ENCODE measurements around the gene SYNGR4. TPM values are rescaled to one million over a fixed set of nuclear protein-coding genes. Genes with fewer than 3 reads are reported as not detected.

Gene SYNGR4
- polyA plus RNA-seq, 1 donor (not counting 4 experiments of a cell fraction or from before 2014, with no cell fraction given) = not detected

DNA sequence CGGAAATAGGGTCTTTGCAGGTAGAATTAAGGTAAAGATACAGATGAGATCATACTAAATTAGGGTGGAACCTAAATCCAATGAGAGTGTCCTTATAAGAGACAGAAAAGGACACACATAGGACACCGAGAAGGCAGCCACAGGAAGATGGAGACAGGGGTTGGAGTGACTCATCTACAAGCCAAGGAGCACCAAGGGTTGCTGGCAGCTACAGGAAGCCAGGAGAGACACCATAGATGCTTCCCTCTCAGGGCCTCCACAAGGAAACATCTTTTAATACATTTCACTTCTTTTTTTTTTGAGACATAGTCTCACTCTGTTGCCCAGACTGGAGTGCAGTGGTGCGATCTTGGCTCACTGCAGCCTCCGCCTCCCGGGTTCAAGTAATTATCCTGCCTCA lies 10.5 kb upstream of the SYNGR4 start:
- Histone ChIP-seq H2AFZ (ENCODE audit: control insufficient read depth, low read length) (no peak overlapping the region), H3K4me3 (ENCODE audit: control insufficient read depth in 2 of 3, extremely low read depth in 1 of 3, insufficient read depth in 2 of 3, low read depth in 1 of 3, low read length in 3 of 3) (no peak overlapping the region), H3K36me3 (ENCODE audit: control insufficient read depth in 2 of 2, extremely low read depth in 1 of 2, insufficient read depth in 2 of 2, low read length in 2 of 2) (no peaks in the 10 kb centered on the region), H3K4me1 (ENCODE audit: control insufficient read depth, extremely low read depth, insufficient read depth, low read length) (no peaks in the 10 kb centered on the region), H3K79me2 (ENCODE audit: control insufficient read depth, insufficient read depth, low read length) (no peaks in the 10 kb centered on the region), H3K4me2 (ENCODE audit: control insufficient read depth, extremely low read depth, insufficient read depth, low read depth, low read length) (no peak overlapping the region), H3K9me1 (ENCODE audit: control insufficient read depth, extremely low read depth, insufficient read depth, low read length) (no peaks in the 10 kb centered on the region), H4K20me1 (ENCODE audit: control insufficient read depth, extremely low read depth, insufficient read depth, low read length) (no peaks in the 10 kb centered on the region), H3K27me3 (ENCODE audit: control insufficient read depth, extremely low read depth, insufficient read depth, low read length) (no peaks in the 10 kb centered on the region), H3K9me3 (ENCODE audit: control insufficient read depth, low read depth, low read length) (no peaks in the 10 kb centered on the region), H3K27ac (ENCODE audit: control insufficient read depth, insufficient read depth, low read length) (no peak overlapping the region), H3K9ac (ENCODE audit: control insufficient read depth, extremely low read depth, insufficient read depth, low read length) (no peak overlapping the region)
- no peak for FAIRE-seq
- dilution Hi-C loops (cut with MboI; ENCODE audit: extremely low pct_ligation_motif_present, low sequenced_read_pairs) = no loop called here
- TF ChIP-seq, protein P1, sequence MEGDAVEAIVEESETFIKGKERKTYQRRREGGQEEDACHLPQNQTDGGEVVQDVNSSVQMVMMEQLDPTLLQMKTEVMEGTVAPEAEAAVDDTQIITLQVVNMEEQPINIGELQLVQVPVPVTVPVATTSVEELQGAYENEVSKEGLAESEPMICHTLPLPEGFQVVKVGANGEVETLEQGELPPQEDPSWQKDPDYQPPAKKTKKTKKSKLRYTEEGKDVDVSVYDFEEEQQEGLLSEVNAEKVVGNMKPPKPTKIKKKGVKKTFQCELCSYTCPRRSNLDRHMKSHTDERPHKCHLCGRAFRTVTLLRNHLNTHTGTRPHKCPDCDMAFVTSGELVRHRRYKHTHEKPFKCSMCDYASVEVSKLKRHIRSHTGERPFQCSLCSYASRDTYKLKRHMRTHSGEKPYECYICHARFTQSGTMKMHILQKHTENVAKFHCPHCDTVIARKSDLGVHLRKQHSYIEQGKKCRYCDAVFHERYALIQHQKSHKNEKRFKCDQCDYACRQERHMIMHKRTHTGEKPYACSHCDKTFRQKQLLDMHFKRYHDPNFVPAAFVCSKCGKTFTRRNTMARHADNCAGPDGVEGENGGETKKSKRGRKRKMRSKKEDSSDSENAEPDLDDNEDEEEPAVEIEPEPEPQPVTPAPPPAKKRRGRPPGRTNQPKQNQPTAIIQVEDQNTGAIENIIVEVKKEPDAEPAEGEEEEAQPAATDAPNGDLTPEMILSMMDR (optimal IDR thresholded peaks at IDR 0.05 in 1 of 3, IDR thresholded peaks at IDR 0.05 in 1 of 3, conservative IDR thresholded peaks at IDR 0.05 in 1 of 3; ENCODE audit: extremely low read depth in 1 of 3, insufficient read depth in 2 of 3, low read length in 3 of 3) = no peak
- TF ChIP-seq EZH2 (IDR thresholded peaks at IDR 0.05; ENCODE audit: low read length) = no peak
- no peak for DNase-seq (ENCODE audit: low read depth, low spot score)

DNA sequence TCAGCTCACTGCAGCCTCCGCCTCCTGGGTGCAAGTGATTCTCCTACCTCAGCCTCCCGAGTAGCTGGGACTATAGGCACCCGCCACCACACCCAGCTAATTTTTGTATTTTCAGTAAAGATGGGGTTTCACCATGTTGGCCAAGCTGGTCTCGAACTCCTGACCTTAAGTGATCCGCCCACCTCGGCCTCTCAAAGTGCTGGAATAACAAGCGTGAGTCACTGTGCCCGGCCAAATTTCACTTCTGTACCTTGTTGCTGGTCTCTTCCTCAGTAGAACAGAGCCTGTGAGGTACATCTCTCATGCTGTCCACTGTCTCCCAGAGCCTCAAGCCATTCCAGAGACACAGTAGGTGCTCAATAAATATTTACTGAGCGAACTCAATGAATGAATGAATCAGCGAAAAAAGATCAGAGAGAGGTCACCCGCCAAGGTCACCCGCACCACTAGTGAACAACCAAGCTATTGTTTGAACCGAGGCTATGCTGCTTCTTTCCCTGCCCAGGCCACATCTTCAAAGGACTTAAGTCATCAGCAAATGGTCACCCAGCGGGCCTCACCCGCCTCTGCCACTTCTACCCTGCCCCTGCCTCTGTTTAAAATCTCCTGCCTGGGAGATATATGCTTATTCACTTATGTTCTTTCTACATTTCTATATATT lies 9.7 kb upstream of the SYNGR4 start:
- FAIRE-seq = no peak
- no peak overlapping the region for H3K4me3 ChIP-seq (ENCODE audit: control insufficient read depth in 2 of 3, extremely low read depth in 1 of 3, insufficient read depth in 2 of 3, low read depth in 1 of 3, low read length in 3 of 3)
- dilution Hi-C loops (cut with MboI; ENCODE audit: extremely low pct_ligation_motif_present, low sequenced_read_pairs) = no loop called here

More for the DNA sequence above, 9.7 kb upstream of the SYNGR4 start:
- no peaks in the 10 kb centered on the region for H3K4me1 ChIP-seq (ENCODE audit: control insufficient read depth, extremely low read depth, insufficient read depth, low read length)
- DNase-seq (ENCODE audit: low read depth, low spot score) = no peak
- H3K9me3 ChIP-seq (ENCODE audit: control insufficient read depth, low read depth, low read length) = no peaks in the 10 kb centered on the region
- H3K79me2 ChIP-seq (ENCODE audit: control insufficient read depth, insufficient read depth, low read length) = no peaks in the 10 kb centered on the region
- TF ChIP-seq, protein P1 (optimal IDR thresholded peaks at IDR 0.05 in 1 of 3, IDR thresholded peaks at IDR 0.05 in 1 of 3, conservative IDR thresholded peaks at IDR 0.05 in 1 of 3; ENCODE audit: extremely low read depth in 1 of 3, insufficient read depth in 2 of 3, low read length in 3 of 3) = no peak
- TF ChIP-seq EZH2 (IDR thresholded peaks at IDR 0.05; ENCODE audit: low read length) = no peak
- H2AFZ ChIP-seq (ENCODE audit: control insufficient read depth, low read length) = no peak overlapping the region
- H3K27me3 ChIP-seq (ENCODE audit: control insufficient read depth, extremely low read depth, insufficient read depth, low read length) = no peaks in the 10 kb centered on the region
- no peak overlapping the region for H3K4me2 ChIP-seq (ENCODE audit: control insufficient read depth, extremely low read depth, insufficient read depth, low read depth, low read length)
- no peak overlapping the region for H3K27ac ChIP-seq (ENCODE audit: control insufficient read depth, insufficient read depth, low read length)
- H4K20me1 ChIP-seq (ENCODE audit: control insufficient read depth, extremely low read depth, insufficient read depth, low read length) = no peaks in the 10 kb centered on the region
- no peak overlapping the region for H3K9ac ChIP-seq (ENCODE audit: control insufficient read depth, extremely low read depth, insufficient read depth, low read length)
- no peaks in the 10 kb centered on the region for H3K9me1 ChIP-seq (ENCODE audit: control insufficient read depth, extremely low read depth, insufficient read depth, low read length)
- H3K36me3 ChIP-seq (ENCODE audit: control insufficient read depth in 2 of 2, extremely low read depth in 1 of 2, insufficient read depth in 2 of 2, low read length in 2 of 2) = no peaks in the 10 kb centered on the region

Data from keratinocyte (primary cell).